HepG2 (cell line): ENCODE data around the gene NRSN2. TPM values are rescaled to one million over a fixed set of nuclear protein-coding genes. Genes with fewer than 3 reads are reported as not detected.

Source experiments
- ATAC-seq: fragments of 200-7000 bp; cut with Tn5 transposase; 3 replicates; pipeline ENCODE4 v1.9.1; 2020; ENCODE audit warnings: mild to moderate bottlenecking, moderate library complexity
- BruUV-seq: library from RNA; stranded (reverse); fragments of 400-500 nt; replicated peaks from 2 replicates; lab custom pipeline; 2021; lab: Mats Ljungman, UMichigan
- CTCF ChIA-PET: fragments of 300-600 bp; formaldehyde crosslinking; extraction: SDS; loops from one replicate; lab custom pipeline; 2021; ENCODE audit warnings: low total read pairs, inconsistent platforms, low intra/inter-chr PET ratio; lab: Yijun Ruan, JAX
- POLR2A ChIA-PET: fragments of 350-600 bp; sonication (Branson Sonifier 250); formaldehyde crosslinking; loops from one replicate; lab custom pipeline; 2020; ENCODE audit warnings: antibody characterized with exemption, inconsistent platforms; lab: Yijun Ruan, JAX
- DNase-seq: peaks from one replicate; pipeline ENCODE4 v3.0.0-alpha.2; 2015; ENCODE audit warnings: low spot score
- FAIRE-seq: peaks from 3 replicates; lab custom pipeline; 2011; peaks lifted over from hg19 to GRCh38; lab: Jason Lieb, UNC
- H2AFZ ChIP-seq: one replicate; pipeline ENCODE4 v1.6.1; 2011; ENCODE audit warnings: low read length, inconsistent platforms
- H3K27ac ChIP-seq: fragments of 300-600 bp; 3 replicates; pipeline ENCODE4 v1.8.0; 2011; ENCODE audit warnings: mixed run types, mild to moderate bottlenecking, mixed read lengths, low read length, inconsistent platforms; ENCODE audit not compliant: insufficient read depth; ENCODE audit errors: extremely low read length
- H3K27me3 ChIP-seq, 2 experiments: fragments of 200-600 bp in 1 of 2; 2 replicates in 1 of 2; 3 replicates in 1 of 2; pipeline versions ENCODE4 v1.6.0 to v1.8.0; 2011; ENCODE audit warnings: low read length in 2 of 2, mild to moderate bottlenecking in 2 of 2, moderate library complexity in 2 of 2, inconsistent platforms in 1 of 2; ENCODE audit not compliant: insufficient read depth in 2 of 2, control insufficient read depth in 1 of 2
- H3K36me3 ChIP-seq, 2 experiments: fragments of 200-600 bp in 1 of 2; replicated peaks in 1 of 2; 2 replicates in 1 of 2; 3 replicates in 1 of 2; pipeline versions ENCODE4 v1.5.1 to v1.8.0; 2011; ENCODE audit warnings: low read length in 2 of 2, inconsistent platforms in 1 of 2; ENCODE audit not compliant: insufficient read depth in 2 of 2, control insufficient read depth in 1 of 2
- H3K4me1 ChIP-seq: 2 replicates; pipeline ENCODE4 v1.5.1; 2012; ENCODE audit warnings: low read length, inconsistent platforms; ENCODE audit not compliant: insufficient read depth
- H3K4me2 ChIP-seq: 2 replicates; pipeline ENCODE4 v1.6.0; 2011; ENCODE audit warnings: low read depth, low read length, inconsistent platforms
- H3K4me3 ChIP-seq, 3 experiments: fragments of 200-600 bp in 1 of 3; sonication (generic), shearing (Covaris generic) in 1 of 3; replicated peaks in 1 of 3; 2 replicates each; pipeline ENCODE4 v1.5.1; 2011 to 2016; ENCODE audit warnings: low read length in 3 of 3, inconsistent platforms in 2 of 3, low read depth in 2 of 3, mild to moderate bottlenecking in 2 of 3, control low read depth in 1 of 3, mixed read lengths in 1 of 3; ENCODE audit not compliant: insufficient read depth in 1 of 3
- H3K79me2 ChIP-seq: one replicate; pipeline ENCODE4 v1.6.1; 2011; ENCODE audit warnings: low read length, inconsistent platforms; ENCODE audit not compliant: insufficient read depth
- H3K9ac ChIP-seq: 2 replicates; pipeline ENCODE4 v1.6.0; 2011; ENCODE audit warnings: mild to moderate bottlenecking, low read depth, low read length, inconsistent platforms; ENCODE audit not compliant: insufficient read depth
- H3K9me3 ChIP-seq: 2 replicates; pipeline ENCODE4 v1.5.1; 2012; ENCODE audit warnings: mild to moderate bottlenecking, low read length
- H4K20me1 ChIP-seq: 2 replicates; pipeline ENCODE4 v1.6.0; 2011; ENCODE audit warnings: inconsistent platforms, mild to moderate bottlenecking, low read length, moderate library complexity; ENCODE audit not compliant: insufficient read depth
- AFF4 ChIP-seq: sonication (generic); formaldehyde crosslinking; IDR thresholded peaks from 2 replicates; pipeline ENCODE4 v1.4.0; 2020; ENCODE audit warnings: missing genetic modification reagents
- LCORL ChIP-seq, 2 experiments: fragments of 450-650 bp in 1 of 2; sonication (generic) in 1 of 2; formaldehyde crosslinking in 1 of 2; IDR thresholded peaks; 2 replicates each; pipeline versions ENCODE4 v1.5.0 to v1.6.1; 2017 to 2020; ENCODE audit warnings: antibody characterized with exemption in 1 of 2, missing genetic modification reagents in 1 of 2
- POLR2G ChIP-seq: fragments of 200-400 bp; formaldehyde crosslinking; IDR thresholded peaks from 2 replicates; pipeline ENCODE4 v1.6.1; 2018; ENCODE audit warnings: mild to moderate bottlenecking, low read depth, low read length, moderate library complexity
- RARG ChIP-seq: sonication (generic); formaldehyde crosslinking; IDR thresholded peaks from 2 replicates; pipeline ENCODE4 v1.4.0; 2020; ENCODE audit warnings: low read depth, mild to moderate bottlenecking, missing genetic modification reagents
- ZBTB7B ChIP-seq: sonication (generic); formaldehyde crosslinking; IDR thresholded peaks from 2 replicates; pipeline ENCODE4 v1.4.0; 2020; ENCODE audit warnings: missing genetic modification reagents
- ZC3H13 ChIP-seq: sonication (generic); formaldehyde crosslinking; IDR thresholded peaks from 2 replicates; pipeline ENCODE4 v1.8.1; 2023; ENCODE audit warnings: mild to moderate bottlenecking, missing genetic modification reagents, moderate library complexity
- ZNF160 ChIP-seq: sonication (generic); formaldehyde crosslinking; IDR thresholded peaks from 2 replicates; pipeline ENCODE4 v1.8.0; 2022; ENCODE audit warnings: mild to moderate bottlenecking, inconsistent platforms, missing genetic modification reagents
- ZNF577 ChIP-seq: sonication (generic); formaldehyde crosslinking; IDR thresholded peaks from 2 replicates; pipeline ENCODE4 v1.4.0; 2020; ENCODE audit warnings: mild to moderate bottlenecking, low read depth, missing genetic modification reagents, borderline replicate concordance
- ZNF639 ChIP-seq: conservative IDR thresholded peaks from 2 replicates; pipeline ENCODE4 v1.6.1; 2018; ENCODE audit warnings: missing genetic modification reagents
- ZNF646 ChIP-seq: sonication (generic); formaldehyde crosslinking; IDR thresholded peaks from 2 replicates; pipeline ENCODE4 v1.9.0; 2021; ENCODE audit warnings: mild to moderate bottlenecking, missing genetic modification reagents
- ZNF792 ChIP-seq: IDR thresholded peaks from 2 replicates; pipeline ENCODE4 v1.6.1; 2016
- ZNF891 ChIP-seq: sonication (generic); formaldehyde crosslinking; IDR thresholded peaks from 2 replicates; pipeline ENCODE4 v1.5.0; 2020; ENCODE audit warnings: mild to moderate bottlenecking, missing genetic modification reagents
- WGBS: methylation state at CpG from one replicate; pipeline ENCODE4 v1.1.6; 2017; ENCODE audit warnings: low lambda C conversion rate; 5-methylcytosine and 5-hydroxymethylcytosine counted together
- in situ Hi-C: cut with HindIII; loops from 2 replicates; pipeline ENCODE4 v1.10.0; 2017; ENCODE audit warnings: low pct_unique_long_range_greater_than_20kb; ENCODE audit not compliant: extremely low pct_ligation_motif_present
- intact Hi-C: fragments of 100-400 bp; cut with micrococcal nuclease; formaldehyde crosslinking; loops from one replicate; pipeline ENCODE4 v1.10.0; 2022; ENCODE audit not compliant: unreplicated experiment
- polyA plus RNA-seq, 8 experiments: library from polyadenylated mRNA; depleted of rRNA in 3 of 8; stranded (reverse) in 7 of 8; unstranded in 1 of 8; fragments of >200 nt; fragmentation: Illumina TruSeq in 4 of 8; extraction: Trizol in 4 of 8; gene quantifications; 2 replicates each; pipeline versions ENCODE4 v1.2.1 to v1.2.3, GENCODE V29; 2011 to 2016; ENCODE audit warnings: low read depth in 4 of 8, missing spikeins in 1 of 8, mixed read lengths in 1 of 8; ENCODE audit not compliant: insufficient read depth in 1 of 8
- total RNA-seq, 5 experiments: library from RNA; depleted of rRNA; stranded (reverse); fragments of >200 nt; fragmentation: Illumina TruSeq; extraction: Trizol; gene quantifications; 2 replicates each; pipeline ENCODE4 v1.2.3, GENCODE V29; 2016; ENCODE audit warnings: low read depth in 1 of 5

NRSN2 gene
- total and polyA plus RNA-seq, 2 of the 13 experiments (the other 11 are each of a cell fraction or from before 2014, with no cell fraction given) = 32.3 to 49.4 TPM

- DNase-seq = no peak
- in situ Hi-C loops (no loop called here), intact Hi-C loops (no loop called here)
- Histone ChIP-seq H3K27me3 (no peaks in the 10 kb centered on the region), H3K4me1 (peaks cover 72% of the 10 kb centered on the region), H3K4me2 (no peak overlapping the region), H4K20me1 (no peaks in the 10 kb centered on the region), H3K9ac (no peak overlapping the region), H3K9me3 (no peaks in the 10 kb centered on the region), H2AFZ (no peak overlapping the region), H3K79me2 (peaks cover 7% of the 10 kb centered on the region), H3K4me3 (no peak overlapping the region), H3K27ac (no peak overlapping the region), H3K36me3 (no peaks in the 10 kb centered on the region)
- CTCF ChIA-PET = no interaction called here
- no peak for ATAC-seq
- POLR2A ChIA-PET = interaction anchor here (7.0 to 25.4 kb wide), 2 partner anchors 15 to 16 kb away, joined by 257 to 1587 read pairs; partner anchors contain the start of gene TRIB3
- BruUV-seq = no TSS peak
- FAIRE-seq = no peak
- WGBS = 93% methylated on average over 10 of the region's 10 CpGs
- TF ChIP-seq ZNF639 (CRISPR knock-in tag) (no peak), ZNF577 (no peak), LCORL (IDR thresholded peaks at IDR 0.05) (no peak), LCORL (CRISPR knock-in tag; IDR thresholded peaks at IDR 0.05) (no peak), ZNF160 (CRISPR knock-in tag) (no peak), ZBTB7B (CRISPR knock-in tag) (no peak), ZC3H13 (no peak), ZNF792 (CRISPR knock-in tag) (no peak), AFF4 (CRISPR knock-in tag) (no peak), ZNF646 (CRISPR knock-in tag) (no peak), RARG (CRISPR knock-in tag) (no peak), POLR2G (no peak), ZNF891 (no peak)
Measured at GRCh38 chr20:375265-375889, 28.5 kb downstream of the NRSN2 start.
